GM21825 (cell line): ENCODE results near the gene NEK4.

Experiments
- ATAC-seq: cut with Tn5 transposase; IDR thresholded peaks from one replicate; pipeline ENCODE4 v1.9.1; 2021; ENCODE audit warnings: mild to moderate bottlenecking, moderate library complexity; ENCODE audit not compliant: unreplicated experiment

NEK4 gene

GRCh38 chr3:52793702-52794611, 23.2 kb upstream of the NEK4 start:
- ATAC-seq, result no peak

DNA sequence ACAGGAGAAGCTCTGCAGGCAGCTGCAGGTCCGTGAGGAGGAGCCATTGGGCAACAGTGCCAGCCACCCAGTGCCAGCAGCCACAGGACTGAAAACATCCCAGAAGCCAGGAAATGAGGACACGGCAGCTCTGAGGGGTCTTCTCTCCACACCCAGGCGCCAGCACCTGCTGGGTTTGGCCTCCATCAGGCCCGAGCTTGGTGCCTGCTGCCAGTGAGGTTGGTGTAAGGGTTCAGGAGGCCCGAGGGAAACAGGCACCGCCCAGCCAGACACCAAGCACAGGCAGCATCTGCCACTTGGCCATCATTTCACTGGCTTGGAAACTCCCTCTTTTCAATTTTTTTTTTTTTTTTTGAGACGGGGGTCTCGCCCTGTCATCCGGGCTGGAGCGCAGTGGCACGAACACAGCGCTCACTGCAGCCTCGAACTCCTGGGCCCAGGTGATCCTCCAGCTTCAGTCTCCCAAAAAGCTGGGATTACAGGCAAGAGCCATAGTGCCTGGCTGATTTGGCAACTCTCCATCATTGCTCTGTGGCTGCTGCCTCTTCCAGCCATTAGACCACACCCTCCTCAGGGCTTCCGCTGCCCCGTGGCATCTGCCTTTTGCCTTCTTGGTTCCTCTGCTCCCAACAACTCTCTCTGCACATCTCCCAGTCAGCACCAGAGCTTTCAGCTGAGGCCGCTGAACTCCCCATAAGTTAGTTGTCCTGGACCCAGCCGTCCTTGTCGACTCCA, 22.4 kb upstream of the NEK4 start:
- no peak for ATAC-seq

GRCh38 chr3:52792413-52792812, 21.7 kb upstream of the NEK4 start:
- no peak for ATAC-seq

- ATAC-seq, result no peak
Measured at GRCh38 chr3:52791928-52792327, 21.2 kb upstream of the NEK4 start.

- ATAC-seq, result no peak
Measured at GRCh38 chr3:52791366-52791765, 20.6 kb upstream of the NEK4 start.

DNA sequence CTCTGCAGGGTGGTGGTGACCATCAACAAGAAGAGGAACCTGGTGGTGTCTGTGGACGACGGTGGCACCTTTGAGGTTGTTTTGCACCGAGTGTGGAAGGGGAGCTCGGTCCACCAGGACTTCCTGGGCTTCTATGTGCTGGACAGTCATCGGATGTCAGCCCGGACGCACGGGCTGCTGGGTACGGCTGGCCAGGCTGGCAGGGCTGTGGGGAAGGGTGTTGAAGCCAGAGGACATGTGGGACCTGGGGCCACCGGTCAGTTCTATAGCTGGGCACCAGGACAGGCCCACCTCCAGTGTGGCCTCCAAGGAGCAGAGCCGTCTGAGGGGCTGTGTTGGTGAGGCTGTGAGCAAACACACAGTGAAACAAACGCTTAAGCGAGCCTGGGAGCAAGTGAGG, 20.0 kb upstream of the NEK4 start:
- no peak for ATAC-seq

DNA sequence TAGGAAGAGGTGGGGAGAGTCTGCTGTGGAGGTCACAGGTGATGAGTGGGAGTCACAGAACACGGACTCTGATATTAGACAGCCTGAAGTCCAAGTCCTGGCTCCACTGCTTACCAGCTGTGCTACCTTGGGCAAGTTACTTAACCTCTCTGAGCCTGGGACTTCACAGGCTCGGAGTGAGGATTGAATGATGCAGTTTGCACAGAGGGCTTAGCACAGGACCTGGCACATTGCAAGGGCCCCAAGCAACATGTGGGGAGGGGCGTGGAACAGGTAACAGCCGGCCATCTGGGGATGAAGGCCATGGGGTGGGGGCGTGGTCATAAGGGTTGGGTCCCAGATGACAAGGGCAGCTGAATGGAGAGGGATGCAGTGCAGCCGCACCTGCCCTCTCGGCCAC, 19.6 kb upstream of the NEK4 start:
- no peak for ATAC-seq

- no peak for ATAC-seq
Measured at GRCh38 chr3:52789746-52790040, 19.0 kb upstream of the NEK4 start.

- ATAC-seq, result no peak
Measured at GRCh38 chr3:52788890-52789745, 18.4 kb upstream of the NEK4 start.

DNA sequence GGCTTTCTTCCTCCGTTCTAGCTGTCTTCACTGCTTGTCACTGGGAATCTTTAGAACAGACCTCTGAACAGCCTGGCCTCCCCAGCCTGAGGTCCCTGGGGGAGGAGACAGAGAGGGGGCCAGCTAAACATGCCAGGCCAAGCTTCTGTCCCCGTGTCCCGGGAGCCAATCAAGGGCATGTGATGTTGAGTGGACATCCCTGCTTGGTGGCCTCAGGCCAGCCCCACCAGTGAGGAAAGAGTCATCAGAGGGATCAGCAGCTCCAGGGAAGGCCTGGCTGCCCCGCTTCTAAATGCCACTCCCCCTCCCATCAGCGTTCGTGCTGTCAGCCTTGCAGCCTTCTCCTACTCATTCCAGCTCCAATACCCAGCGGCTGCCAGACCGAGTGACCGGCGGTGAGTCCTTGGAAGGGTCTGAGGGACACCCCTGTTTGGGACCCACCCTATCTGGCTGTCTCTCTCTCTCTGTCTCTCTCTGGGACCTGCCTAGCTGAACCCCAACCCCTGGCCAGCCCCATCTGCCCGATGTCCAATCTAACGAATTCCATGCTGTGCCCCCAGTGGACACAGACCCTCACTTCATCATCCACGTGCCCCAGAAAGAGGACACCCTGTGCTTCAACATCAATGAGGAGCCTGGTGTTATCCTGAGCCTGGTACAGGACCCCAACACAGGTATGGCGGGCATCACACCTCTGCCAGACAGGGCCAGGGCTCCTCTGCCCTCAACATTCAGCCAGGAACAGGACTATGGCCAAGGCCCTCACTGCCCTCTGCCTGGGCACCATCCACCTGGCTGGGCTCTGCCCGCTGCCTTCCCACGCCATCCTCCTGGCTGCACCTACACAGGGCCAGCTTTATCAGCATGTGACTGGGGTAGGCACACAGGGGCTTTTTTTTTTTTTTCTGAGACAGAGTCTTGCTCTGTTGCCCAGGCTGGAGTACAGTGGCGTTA, 17.2 kb upstream of the NEK4 start:
- no peak for ATAC-seq

DNA sequence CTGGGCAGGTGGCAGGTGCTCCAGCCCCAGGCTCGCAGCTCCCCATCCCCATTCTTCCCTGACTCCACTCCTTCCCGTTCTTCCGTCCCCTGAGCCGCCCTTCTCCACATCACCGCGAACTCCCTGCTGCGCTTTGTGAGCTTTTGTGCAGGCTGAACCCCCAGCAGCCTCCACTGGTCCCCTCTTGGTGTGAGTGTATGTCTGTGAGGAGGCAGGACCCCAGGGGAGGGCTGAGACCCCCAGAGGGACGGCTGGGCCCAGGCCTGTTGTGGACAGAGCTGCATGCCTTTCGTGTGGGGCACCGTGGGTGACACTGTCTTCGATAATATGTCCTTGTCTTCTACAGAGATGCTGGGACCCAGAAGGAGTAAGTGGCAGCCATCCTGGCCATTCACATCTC, 16.5 kb upstream of the NEK4 start:
- no peak for ATAC-seq

- ATAC-seq, result no peak
Measured at GRCh38 chr3:52786330-52787215, 15.8 kb upstream of the NEK4 start.

GRCh38 chr3:52784931-52785590, 14.3 kb upstream of the NEK4 start:
- ATAC-seq, result no peak

GRCh38 chr3:52784021-52784621, 13.4 kb upstream of the NEK4 start:
- no peak for ATAC-seq

DNA sequence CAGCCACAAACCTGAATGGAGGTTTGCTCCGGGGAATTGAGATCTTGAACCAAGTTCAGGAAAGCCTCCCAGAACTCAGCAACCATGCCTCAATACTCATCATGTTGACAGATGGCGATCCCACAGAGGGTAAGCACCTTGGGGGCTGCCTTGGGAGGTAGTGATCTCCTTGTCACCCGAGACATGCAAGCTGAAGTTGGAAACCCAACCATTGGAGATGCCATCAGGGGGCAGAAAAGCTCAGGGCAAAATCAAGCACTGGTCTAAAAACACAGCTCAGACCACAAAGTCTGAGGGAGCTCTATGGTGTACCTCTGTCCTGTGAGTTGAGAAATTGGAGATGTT, 12.4 kb upstream of the NEK4 start:
- ATAC-seq, result no peak

GRCh38 chr3:52782412-52783210, 11.9 kb upstream of the NEK4 start:
- no peak for ATAC-seq

DNA sequence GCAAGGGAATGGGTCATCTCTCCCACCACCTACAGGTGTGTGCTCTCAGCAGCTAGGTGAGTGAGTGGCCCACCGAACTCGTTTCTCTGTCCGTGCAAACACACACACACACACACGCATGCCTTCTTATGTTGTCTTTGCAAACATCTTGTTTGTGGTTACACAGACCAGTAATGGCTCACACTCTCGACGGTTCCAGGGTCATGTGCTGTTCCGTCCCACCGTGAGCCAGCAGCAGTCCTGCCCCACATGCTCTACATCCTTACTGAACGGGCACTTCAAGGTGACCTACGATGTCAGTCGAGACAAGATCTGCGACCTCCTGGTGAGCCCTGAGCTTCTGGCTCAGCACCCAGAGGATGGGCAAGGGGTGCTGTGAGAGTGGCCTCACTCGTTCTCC, 11.0 kb upstream of the NEK4 start:
- ATAC-seq, result no peak
